Epithelial cell of proximal tubule (primary cell): Measurements from ENCODE around the gene HIP1. TPM values are rescaled to one million over a fixed set of nuclear protein-coding genes. Genes with fewer than 3 reads are reported as not detected.
A peak's percentile ranks its signal among the peaks of the same experiment; 100 is the strongest.
"Not testable (repeated sequence)": the region's sequence is repeated elsewhere in the genome, so short reads cannot be mapped to it uniquely, and the experiment has no call there.

ENCODE experiments used
- DNase-seq: peaks from one replicate; pipeline ENCODE4 v3.0.0-alpha.2; 2011; ENCODE audit warnings: low read depth
- H3K4me3 ChIP-seq: 2 replicates; pipeline ENCODE4 v1.5.1; 2011; ENCODE audit warnings: low read depth, mild to moderate bottlenecking, low read length
- CTCF ChIP-seq: conservative IDR thresholded peaks from 2 replicates; pipeline ENCODE4 v1.5.1; 2012; ENCODE audit warnings: low read depth, mild to moderate bottlenecking, low read length
- total RNA-seq: library from RNA; depleted of rRNA; stranded (reverse); fragments of >200 nt; gene quantifications from 2 replicates; pipeline ENCODE4 v1.2.3, GENCODE V29; 2015

HIP1 gene
- total RNA-seq, 1 donor from 2014 or later = 10.6 TPM

GRCh38 chr7:75771224-75771623, 32.5 kb upstream of the HIP1 start:
- no peak for DNase-seq
- no peak overlapping the region for H3K4me3 ChIP-seq
- TF ChIP-seq CTCF = no peak

- H3K4me3 ChIP-seq = no peak overlapping the region
- DNase-seq = no peak
- TF ChIP-seq CTCF = peak; percentile 78
These were observed 23.7 kb upstream of the HIP1 start for GRCh38 chr7:75762350-75762917.

- not testable (repeated sequence) for H3K4me3 ChIP-seq, DNase-seq
These were observed 23.1 kb upstream of the HIP1 start for GRCh38 chr7:75761801-75762200.

- no peak overlapping the region for H3K4me3 ChIP-seq
- DNase-seq = no peak
- no peak for TF ChIP-seq CTCF
These were observed 19.8 kb upstream of the HIP1 start for GRCh38 chr7:75758491-75758890.

- DNase-seq = no peak
- no peak overlapping the region for H3K4me3 ChIP-seq
- TF ChIP-seq CTCF = no peak
These were observed 19.1 kb upstream of the HIP1 start for GRCh38 chr7:75757860-75758259.

GRCh38 chr7:75756991-75757676, 18.4 kb upstream of the HIP1 start:
- peak; percentile 57 for TF ChIP-seq CTCF
- DNase-seq = no peak
- H3K4me3 ChIP-seq = no peak overlapping the region

- no peak for DNase-seq
- no peak overlapping the region for H3K4me3 ChIP-seq
- TF ChIP-seq CTCF = no peak
These were observed 17.7 kb upstream of the HIP1 start for GRCh38 chr7:75756206-75756990.
